ENCODE data around the gene SPTB.

The SPTB gene

GRCh38 chr14:64816221-64816783, 63.4 kb downstream of the SPTB start:
- TF ChIP-seq, protein P1, sequence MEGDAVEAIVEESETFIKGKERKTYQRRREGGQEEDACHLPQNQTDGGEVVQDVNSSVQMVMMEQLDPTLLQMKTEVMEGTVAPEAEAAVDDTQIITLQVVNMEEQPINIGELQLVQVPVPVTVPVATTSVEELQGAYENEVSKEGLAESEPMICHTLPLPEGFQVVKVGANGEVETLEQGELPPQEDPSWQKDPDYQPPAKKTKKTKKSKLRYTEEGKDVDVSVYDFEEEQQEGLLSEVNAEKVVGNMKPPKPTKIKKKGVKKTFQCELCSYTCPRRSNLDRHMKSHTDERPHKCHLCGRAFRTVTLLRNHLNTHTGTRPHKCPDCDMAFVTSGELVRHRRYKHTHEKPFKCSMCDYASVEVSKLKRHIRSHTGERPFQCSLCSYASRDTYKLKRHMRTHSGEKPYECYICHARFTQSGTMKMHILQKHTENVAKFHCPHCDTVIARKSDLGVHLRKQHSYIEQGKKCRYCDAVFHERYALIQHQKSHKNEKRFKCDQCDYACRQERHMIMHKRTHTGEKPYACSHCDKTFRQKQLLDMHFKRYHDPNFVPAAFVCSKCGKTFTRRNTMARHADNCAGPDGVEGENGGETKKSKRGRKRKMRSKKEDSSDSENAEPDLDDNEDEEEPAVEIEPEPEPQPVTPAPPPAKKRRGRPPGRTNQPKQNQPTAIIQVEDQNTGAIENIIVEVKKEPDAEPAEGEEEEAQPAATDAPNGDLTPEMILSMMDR (conservative IDR thresholded peaks at IDR 0.05): no peak
- H3K27ac ChIP-seq: no peak overlapping the region

DNA sequence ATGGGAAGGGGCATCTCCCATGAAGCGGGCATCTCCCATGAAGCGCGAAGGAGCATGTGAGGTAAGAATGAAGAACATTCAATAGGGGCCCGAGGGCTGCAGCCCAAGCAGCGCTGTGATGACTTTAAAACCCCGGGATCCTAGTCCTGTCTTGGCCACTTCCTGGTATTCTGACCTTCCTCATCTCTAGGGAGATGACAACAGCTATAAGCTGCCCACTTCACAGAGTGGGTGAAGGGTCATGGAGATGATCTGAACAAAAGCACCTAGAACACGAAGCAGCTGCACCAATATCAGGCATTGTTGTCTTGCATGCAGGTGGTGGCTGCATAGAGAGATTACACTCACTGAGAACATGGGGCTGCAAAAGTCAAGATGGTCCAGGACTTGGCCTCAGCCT, 64.5 kb downstream of the SPTB start:
- TF ChIP-seq, protein P1 (conservative IDR thresholded peaks at IDR 0.05): no peak
- H3K27ac ChIP-seq: no peak overlapping the region

GRCh38 chr14:64812412-64812811, 67.3 kb downstream of the SPTB start:
- TF ChIP-seq, protein P1 (conservative IDR thresholded peaks at IDR 0.05): no peak
- peak overlapping the region; percentile 77 for H3K27ac ChIP-seq

- H3K27ac ChIP-seq: peak overlapping the region; percentile 77
- TF ChIP-seq, protein P1 (conservative IDR thresholded peaks at IDR 0.05): no peak
Measured at GRCh38 chr14:64811676-64812075, 68.0 kb downstream of the SPTB start.

DNA sequence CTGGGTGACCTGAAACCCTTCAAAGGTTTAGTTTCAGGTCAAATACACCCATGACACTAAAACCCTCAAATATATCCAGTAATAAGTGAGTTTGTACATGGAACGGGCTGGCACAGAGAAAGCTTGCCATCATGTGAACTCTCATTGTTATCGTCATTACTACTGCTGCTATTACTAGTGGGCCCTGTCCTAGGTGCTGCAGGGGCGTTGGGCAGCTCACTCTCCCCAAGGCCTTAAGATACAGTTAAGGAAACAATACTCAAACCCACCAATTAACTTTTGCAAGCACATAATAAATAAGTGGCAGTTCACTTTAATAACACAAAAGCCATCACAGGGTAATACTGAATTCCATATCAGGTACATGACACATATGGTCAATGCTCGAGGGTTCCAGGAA, 71.3 kb downstream of the SPTB start:
- TF ChIP-seq, protein P1 (conservative IDR thresholded peaks at IDR 0.05): no peak
- H3K27ac ChIP-seq: no peak overlapping the region

GRCh38 chr14:64807551-64807950, 72.2 kb downstream of the SPTB start:
- H3K27ac ChIP-seq: no peak overlapping the region; the same call in 1 of the 2 replicates
- TF ChIP-seq, protein P1 (conservative IDR thresholded peaks at IDR 0.05): no peak

DNA sequence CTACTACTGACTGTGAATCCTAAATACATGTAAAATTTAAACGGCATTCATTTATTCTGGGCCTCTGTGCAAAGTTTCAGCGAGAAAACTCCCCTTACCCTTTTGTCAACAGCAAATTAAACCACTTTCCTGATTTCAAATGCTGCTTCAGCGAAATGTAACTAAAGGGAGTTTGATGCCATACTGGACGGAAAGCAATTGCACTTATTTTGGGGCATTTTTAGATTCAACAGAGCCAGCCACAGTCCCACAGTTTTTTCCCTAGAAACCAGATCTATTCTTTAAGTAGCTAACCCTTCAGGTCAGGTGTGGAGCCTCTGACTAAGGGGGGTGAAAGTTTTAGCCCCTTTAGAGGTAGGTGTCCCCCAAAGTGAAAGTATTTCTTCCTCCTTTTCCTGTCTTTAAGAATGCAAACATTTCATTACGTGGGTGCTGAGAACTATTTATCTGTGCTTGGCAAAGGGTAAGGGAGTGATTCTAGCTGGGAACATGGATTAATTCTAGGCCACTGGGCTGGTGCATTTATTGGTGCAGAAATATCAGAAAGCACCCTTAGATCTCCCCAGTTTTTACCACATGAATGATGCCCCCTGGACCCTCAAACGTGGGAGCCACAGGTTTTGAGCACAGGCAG, 72.7 kb downstream of the SPTB start:
- H3K27ac ChIP-seq: peak overlapping the region; percentile 48; the same call in 1 of the 2 replicates
- TF ChIP-seq, protein P1 (conservative IDR thresholded peaks at IDR 0.05): no peak
